ENCODE data around the gene SLC7A11.

Gene SLC7A11

GRCh38 chr4:138205531-138206233, 36.5 kb downstream of the SLC7A11 start:
- no peak for DNase-seq (ENCODE audit: low read depth)

GRCh38 chr4:138204507-138204906, 37.6 kb downstream of the SLC7A11 start:
- DNase-seq (ENCODE audit: low read depth): no peak

- DNase-seq (ENCODE audit: low read depth): no peak
Observed at GRCh38 chr4:138202686-138203085, 39.5 kb downstream of the SLC7A11 start.

GRCh38 chr4:138200236-138200590, 41.9 kb downstream of the SLC7A11 start:
- DNase-seq (ENCODE audit: low read depth): no peak

- DNase-seq (ENCODE audit: low read depth): no peak
Observed at GRCh38 chr4:138199568-138200235, 42.4 kb downstream of the SLC7A11 start.

GRCh38 chr4:138196153-138196552, 46.0 kb downstream of the SLC7A11 start:
- DNase-seq (ENCODE audit: low read depth): no peak

GRCh38 chr4:138193963-138194362, 48.2 kb downstream of the SLC7A11 start:
- no peak for DNase-seq (ENCODE audit: low read depth)

- DNase-seq (ENCODE audit: low read depth): no peak
Observed at GRCh38 chr4:138192113-138192512, 50.0 kb downstream of the SLC7A11 start.

GRCh38 chr4:138190452-138190858, 51.7 kb downstream of the SLC7A11 start:
- no peak for DNase-seq (ENCODE audit: low read depth)

- no peak for DNase-seq (ENCODE audit: low read depth)
Observed at GRCh38 chr4:138189206-138189605, 52.9 kb downstream of the SLC7A11 start.

GRCh38 chr4:138188406-138189084, 53.6 kb downstream of the SLC7A11 start:
- no peak for DNase-seq (ENCODE audit: low read depth)

GRCh38 chr4:138185859-138186645, 56.1 kb downstream of the SLC7A11 start:
- no peak for DNase-seq (ENCODE audit: low read depth)

- no peak for DNase-seq (ENCODE audit: low read depth)
Observed at GRCh38 chr4:138184886-138185285, 57.3 kb downstream of the SLC7A11 start.

- DNase-seq (ENCODE audit: low read depth): no peak
Observed at GRCh38 chr4:138182838-138183426, 59.2 kb downstream of the SLC7A11 start.

- no peak for DNase-seq (ENCODE audit: low read depth)
Observed at GRCh38 chr4:138181287-138181686, 60.9 kb downstream of the SLC7A11 start.

GRCh38 chr4:138178566-138178965, 63.6 kb downstream of the SLC7A11 start:
- no peak for DNase-seq (ENCODE audit: low read depth)

- DNase-seq (ENCODE audit: low read depth): no peak
Observed at GRCh38 chr4:138177278-138177968, 64.7 kb downstream of the SLC7A11 start.

- DNase-seq (ENCODE audit: low read depth): no peak
Observed at GRCh38 chr4:138174981-138175794, 67.0 kb downstream of the SLC7A11 start.

GRCh38 chr4:138164208-138164607, 77.9 kb downstream of the SLC7A11 start:
- DNase-seq (ENCODE audit: low read depth): no peak

GRCh38 chr4:138163171-138163570, 79.0 kb downstream of the SLC7A11 start:
- no peak for DNase-seq (ENCODE audit: low read depth)

- DNase-seq (ENCODE audit: low read depth): no peak
Observed at GRCh38 chr4:138162259-138162658, 79.9 kb downstream of the SLC7A11 start.

Data from activated T-cell treated with anti-CD3 and anti-CD28 coated beads for 1 hour (primary cell).